Vagina (tissue), 2 donors: Measurements from ENCODE around the gene SLC17A9. TPM values are rescaled to one million over a fixed set of nuclear protein-coding genes. Genes with fewer than 3 reads are reported as not detected.

Experiments used
- DNase-seq, 2 donors: peaks; one replicate each; pipeline ENCODE4 v3.0.0-alpha.2; 2017; ENCODE audit errors: extremely low spot score in 2 of 2
- H3K27ac ChIP-seq: fragments of 200-600 bp; sonication (generic); one replicate; pipeline ENCODE4 v1.5.1; 2019
- H3K27me3 ChIP-seq: fragments of 200-600 bp; sonication (generic); one replicate; pipeline ENCODE4 v1.5.1; 2019
- H3K36me3 ChIP-seq, 2 donors: fragments of 200-600 bp; sonication (generic); one replicate each; pipeline ENCODE4 v1.5.1; 2017 to 2019
- H3K4me1 ChIP-seq: fragments of 200-600 bp; sonication (generic); one replicate; pipeline ENCODE4 v1.5.1; 2019
- H3K4me3 ChIP-seq, 2 donors: fragments of 200-600 bp; sonication (generic); 1 replicate in 1 of 2; 2 replicates in 1 of 2; pipeline ENCODE4 v1.5.1; 2016 to 2019
- H3K9me3 ChIP-seq: fragments of 200-600 bp; sonication (generic); one replicate; pipeline ENCODE4 v1.5.1; 2019
- POLR2A ChIP-seq, 2 donors: fragments of 450-650 bp; IDR thresholded peaks; one replicate each; pipeline ENCODE4 v1.6.1; 2017; ENCODE audit warnings: antibody characterized with exemption in 2 of 2, mild to moderate bottlenecking in 2 of 2, moderate library complexity in 2 of 2
- POLR2AphosphoS5 ChIP-seq, 2 donors: sonication (generic); formaldehyde crosslinking; IDR thresholded peaks; one replicate each; pipeline ENCODE4 v1.9.0; 2017; ENCODE audit warnings: antibody characterized with exemption in 2 of 2, mild to moderate bottlenecking in 2 of 2, low read depth in 1 of 2; ENCODE audit not compliant: insufficient read depth in 1 of 2
- intact Hi-C: fragments of 100-400 bp; cut with DNase I; formaldehyde crosslinking; loops from one replicate; pipeline ENCODE4 v1.15.1; 2023
- total RNA-seq: library from RNA; depleted of rRNA; stranded (reverse); fragments of >200 nt; gene quantifications from one replicate; pipeline ENCODE4 v1.2.3, GENCODE V29; 2016
- TF ChIP-seq, protein P1 (sequence below), 3 experiments: fragments of 450-650 bp in 2 of 3; fragments of 200-600 bp in 1 of 3; sonication (generic) in 1 of 3; IDR thresholded peaks; one replicate each; pipeline ENCODE4 v1.5.1; 2017 to 2019; ENCODE audit warnings: antibody characterized with exemption in 3 of 3, mild to moderate bottlenecking in 2 of 3, moderate library complexity in 2 of 3

The SLC17A9 gene
- total RNA-seq, 1 donor from 2014 or later: 2.5 TPM

GRCh38 chr20:62976886-62977285, 24.4 kb downstream of the SLC17A9 start:
- H3K9me3 ChIP-seq: no peaks in the 10 kb centered on the region
- H3K27ac ChIP-seq: no peak overlapping the region
- TF ChIP-seq POLR2AphosphoS5 (IDR thresholded peaks at IDR 0.05; ENCODE audit: insufficient read depth in 1 of 2, low read depth in 1 of 2): no peak
- TF ChIP-seq POLR2A (IDR thresholded peaks at IDR 0.05): no peak
- TF ChIP-seq, protein P1, sequence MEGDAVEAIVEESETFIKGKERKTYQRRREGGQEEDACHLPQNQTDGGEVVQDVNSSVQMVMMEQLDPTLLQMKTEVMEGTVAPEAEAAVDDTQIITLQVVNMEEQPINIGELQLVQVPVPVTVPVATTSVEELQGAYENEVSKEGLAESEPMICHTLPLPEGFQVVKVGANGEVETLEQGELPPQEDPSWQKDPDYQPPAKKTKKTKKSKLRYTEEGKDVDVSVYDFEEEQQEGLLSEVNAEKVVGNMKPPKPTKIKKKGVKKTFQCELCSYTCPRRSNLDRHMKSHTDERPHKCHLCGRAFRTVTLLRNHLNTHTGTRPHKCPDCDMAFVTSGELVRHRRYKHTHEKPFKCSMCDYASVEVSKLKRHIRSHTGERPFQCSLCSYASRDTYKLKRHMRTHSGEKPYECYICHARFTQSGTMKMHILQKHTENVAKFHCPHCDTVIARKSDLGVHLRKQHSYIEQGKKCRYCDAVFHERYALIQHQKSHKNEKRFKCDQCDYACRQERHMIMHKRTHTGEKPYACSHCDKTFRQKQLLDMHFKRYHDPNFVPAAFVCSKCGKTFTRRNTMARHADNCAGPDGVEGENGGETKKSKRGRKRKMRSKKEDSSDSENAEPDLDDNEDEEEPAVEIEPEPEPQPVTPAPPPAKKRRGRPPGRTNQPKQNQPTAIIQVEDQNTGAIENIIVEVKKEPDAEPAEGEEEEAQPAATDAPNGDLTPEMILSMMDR (IDR thresholded peaks at IDR 0.05): no peak
- no peak overlapping the region for H3K4me3 ChIP-seq
- no peak for DNase-seq
- intact Hi-C loops: no loop called here
- H3K27me3 ChIP-seq: peaks cover 16% of the 10 kb centered on the region
- no peaks in the 10 kb centered on the region for H3K36me3 ChIP-seq
- peaks cover 12% of the 10 kb centered on the region for H3K4me1 ChIP-seq

DNA sequence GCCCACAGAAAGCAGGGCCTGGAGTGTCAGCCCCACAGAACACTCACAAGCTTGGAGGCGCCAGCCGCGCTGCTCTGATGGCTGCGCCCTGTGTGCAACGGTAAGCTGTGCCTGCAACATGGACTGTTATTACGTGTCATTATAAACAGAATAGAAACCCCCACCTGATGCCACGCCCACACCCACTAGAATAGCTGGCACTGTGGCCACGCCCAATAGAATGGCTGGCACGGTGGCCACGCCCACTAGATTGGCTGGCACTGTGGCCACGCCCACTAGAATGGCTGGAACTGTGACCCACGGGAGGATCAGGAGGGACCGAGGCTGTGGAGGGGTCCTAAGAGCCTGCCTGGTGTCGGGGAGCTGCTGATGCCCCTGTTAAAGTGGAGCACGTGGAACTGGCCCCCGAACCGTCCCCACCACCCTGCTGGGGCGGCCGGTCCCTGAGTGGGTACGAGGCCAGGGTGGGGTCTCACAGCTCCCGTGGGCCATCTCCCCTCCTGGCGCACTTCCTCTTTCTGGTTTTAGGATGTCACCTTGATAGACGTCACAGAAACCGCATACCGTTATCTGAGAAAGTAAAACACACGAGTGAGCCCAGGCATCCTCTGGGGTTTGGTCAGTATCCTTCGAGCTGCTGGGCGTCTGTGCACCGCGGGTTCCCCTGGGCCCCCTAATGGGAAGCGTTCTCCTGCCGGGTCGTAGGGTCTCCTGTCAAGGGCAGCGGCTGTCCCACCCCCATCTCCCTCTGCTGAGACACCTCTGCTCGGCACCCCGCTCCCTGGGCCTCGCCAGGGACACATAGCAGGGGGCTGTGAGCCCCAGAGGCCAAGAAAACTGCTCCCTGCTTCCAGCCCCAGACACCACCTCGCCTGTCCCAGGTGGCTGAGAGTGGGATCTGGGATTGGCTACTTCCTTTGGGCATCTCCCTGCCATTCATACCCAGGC, 25.4 kb downstream of the SLC17A9 start:
- H3K4me3 ChIP-seq: no peak overlapping the region
- H3K9me3 ChIP-seq: no peaks in the 10 kb centered on the region
- no peaks in the 10 kb centered on the region for H3K36me3 ChIP-seq
- peaks cover 15% of the 10 kb centered on the region for H3K27me3 ChIP-seq
- no peak for DNase-seq
- H3K4me1 ChIP-seq: peaks cover 7% of the 10 kb centered on the region
- TF ChIP-seq POLR2AphosphoS5 (IDR thresholded peaks at IDR 0.05; ENCODE audit: insufficient read depth in 1 of 2, low read depth in 1 of 2) (no peak), POLR2A (IDR thresholded peaks at IDR 0.05) (no peak)
- TF ChIP-seq, protein P1 (IDR thresholded peaks at IDR 0.05): no peak
- intact Hi-C loops: no loop called here
- no peak overlapping the region for H3K27ac ChIP-seq

DNA sequence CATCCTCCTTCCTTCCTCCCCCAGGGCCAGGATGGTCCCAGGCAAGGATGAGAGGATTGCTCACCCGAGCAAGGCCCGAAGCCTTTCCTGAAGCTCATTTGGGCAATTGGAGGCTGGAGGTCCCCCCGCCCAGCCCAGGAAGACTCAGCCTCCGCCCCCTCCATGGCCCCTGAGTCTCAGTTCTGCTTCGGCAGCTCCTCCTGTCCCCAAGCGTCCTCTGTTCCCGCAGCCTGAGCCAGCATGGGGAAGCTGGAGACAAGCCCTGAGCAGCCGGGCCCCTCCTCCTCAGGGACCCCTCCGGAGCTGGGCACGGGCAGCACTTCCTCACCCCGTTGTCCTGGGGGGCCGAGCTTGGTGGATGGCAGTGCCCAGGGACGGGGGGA, 26.0 kb downstream of the SLC17A9 start:
- Histone ChIP-seq H3K4me3 (no peak overlapping the region), H3K9me3 (no peaks in the 10 kb centered on the region), H3K36me3 (no peaks in the 10 kb centered on the region), H3K27ac (no peak overlapping the region), H3K4me1 (peaks cover under 1% of the 10 kb centered on the region), H3K27me3 (peaks cover 9% of the 10 kb centered on the region)
- DNase-seq: no peak
- TF ChIP-seq POLR2A (IDR thresholded peaks at IDR 0.05) (no peak), POLR2AphosphoS5 (IDR thresholded peaks at IDR 0.05; ENCODE audit: insufficient read depth in 1 of 2, low read depth in 1 of 2) (no peak)
- TF ChIP-seq, protein P1 (IDR thresholded peaks at IDR 0.05): no peak
- intact Hi-C loops: no loop called here

GRCh38 chr20:62979310-62979709, 26.8 kb downstream of the SLC17A9 start:
- no peaks in the 10 kb centered on the region for H3K4me1 ChIP-seq
- no peaks in the 10 kb centered on the region for H3K36me3 ChIP-seq
- TF ChIP-seq, protein P1 (IDR thresholded peaks at IDR 0.05): no peak
- TF ChIP-seq POLR2AphosphoS5 (IDR thresholded peaks at IDR 0.05; ENCODE audit: insufficient read depth in 1 of 2, low read depth in 1 of 2) (no peak), POLR2A (IDR thresholded peaks at IDR 0.05) (no peak)
- intact Hi-C loops: no loop called here
- H3K9me3 ChIP-seq: no peaks in the 10 kb centered on the region
- H3K27ac ChIP-seq: no peak overlapping the region
- no peak overlapping the region for H3K4me3 ChIP-seq
- peaks cover 4% of the 10 kb centered on the region for H3K27me3 ChIP-seq
- no peak for DNase-seq

DNA sequence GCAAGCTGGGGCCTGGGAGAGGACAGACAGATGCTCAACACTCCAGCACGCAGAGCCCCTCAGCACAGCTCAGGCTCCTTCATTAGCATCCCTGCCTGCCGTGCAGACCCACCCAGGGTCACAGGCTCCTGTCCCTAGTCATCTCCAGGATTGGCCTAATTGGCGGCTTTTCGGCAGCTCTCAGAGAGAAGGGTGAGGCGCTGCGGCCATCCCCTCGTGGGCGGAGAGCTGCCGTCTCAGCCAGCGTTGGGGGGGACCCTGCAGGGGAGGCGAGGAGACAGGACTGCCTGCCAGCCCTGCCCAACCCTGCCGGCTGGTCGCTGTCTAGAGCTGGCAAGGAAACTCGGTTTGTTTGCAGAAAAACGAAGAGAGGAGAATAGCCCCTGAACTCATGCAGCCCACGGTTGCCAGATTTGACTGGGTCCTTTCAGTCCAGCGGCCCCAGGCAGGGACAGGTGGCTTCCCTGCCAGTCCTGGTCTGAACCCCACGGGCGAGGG, 27.4 kb downstream of the SLC17A9 start:
- TF ChIP-seq POLR2AphosphoS5 (IDR thresholded peaks at IDR 0.05; ENCODE audit: insufficient read depth in 1 of 2, low read depth in 1 of 2) (no peak), POLR2A (IDR thresholded peaks at IDR 0.05) (no peak)
- TF ChIP-seq, protein P1 (IDR thresholded peaks at IDR 0.05): no peak
- Histone ChIP-seq H3K9me3 (no peaks in the 10 kb centered on the region), H3K27me3 (no peaks in the 10 kb centered on the region), H3K4me1 (no peaks in the 10 kb centered on the region), H3K4me3 (no peak overlapping the region), H3K36me3 (no peaks in the 10 kb centered on the region), H3K27ac (no peak overlapping the region)
- intact Hi-C loops: no loop called here
- no peak for DNase-seq
